GM21526 (cell line): ENCODE measurements around the gene RPS6KA3.
"Not testable (repeated sequence)": the region's sequence is repeated elsewhere in the genome, so short reads cannot be mapped to it uniquely, and the experiment has no call there.

Experiments used
- ATAC-seq: cut with Tn5 transposase; IDR thresholded peaks from one replicate; pipeline ENCODE4 v1.9.1; 2021; ENCODE audit warnings: moderate library complexity; ENCODE audit not compliant: unreplicated experiment, low FRiP score

The RPS6KA3 gene

GRCh38 chrX:20151689-20152088 lies 115.0 kb downstream of the RPS6KA3 start:
- ATAC-seq: no peak

GRCh38 chrX:20149326-20149725 lies 117.4 kb downstream of the RPS6KA3 start:
- ATAC-seq: no peak

GRCh38 chrX:20147561-20147960 lies 119.1 kb downstream of the RPS6KA3 start:
- no peak for ATAC-seq

- ATAC-seq: no peak
These were observed 122.2 kb downstream of the RPS6KA3 start for GRCh38 chrX:20144491-20144890.

- no peak for ATAC-seq
These were observed 123.1 kb downstream of the RPS6KA3 start for GRCh38 chrX:20143561-20143960.

GRCh38 chrX:20143111-20143510 lies 123.6 kb downstream of the RPS6KA3 start:
- ATAC-seq: no peak

- peak; percentile 99 for ATAC-seq
These were observed 125.2 kb downstream of the RPS6KA3 start, which contains the start of gene EIF1AX for GRCh38 chrX:20141281-20142220. EIF1AX (minus strand) TSS chrX:20141838; CDS start chrX:20141640, 198 bp downstream.

GRCh38 chrX:20140420-20140819 lies 126.3 kb downstream of the RPS6KA3 start:
- ATAC-seq: no peak

GRCh38 chrX:20139966-20140365 lies 126.7 kb downstream of the RPS6KA3 start:
- no peak for ATAC-seq

GRCh38 chrX:20135944-20136343 lies 130.8 kb downstream of the RPS6KA3 start:
- ATAC-seq: no peak

- ATAC-seq: no peak
These were observed 134.0 kb downstream of the RPS6KA3 start for GRCh38 chrX:20132666-20133065.

- ATAC-seq: no peak
These were observed 136.4 kb downstream of the RPS6KA3 start for GRCh38 chrX:20130357-20130756.

GRCh38 chrX:20129547-20129946 lies 137.2 kb downstream of the RPS6KA3 start:
- no peak for ATAC-seq

GRCh38 chrX:20128670-20129069 lies 138.0 kb downstream of the RPS6KA3 start:
- no peak for ATAC-seq

- ATAC-seq: peak; percentile 57
These were observed 139.3 kb downstream of the RPS6KA3 start for GRCh38 chrX:20127440-20127839.

GRCh38 chrX:20126833-20127232 lies 139.9 kb downstream of the RPS6KA3 start:
- not testable (repeated sequence) for ATAC-seq

- ATAC-seq: no peak
These were observed 141.7 kb downstream of the RPS6KA3 start for GRCh38 chrX:20124964-20125363.

GRCh38 chrX:20118065-20118824 lies 148.5 kb downstream of the RPS6KA3 start:
- ATAC-seq: no peak

GRCh38 chrX:20116577-20117240 lies 150.0 kb downstream of the RPS6KA3 start, which contains the start of gene MAP7D2:
MAP7D2 (minus strand) TSS chrX:20116907; CDS start chrX:20116879, 28 bp downstream.
- ATAC-seq: no peak

- no peak for ATAC-seq
These were observed 150.6 kb downstream of the RPS6KA3 start for GRCh38 chrX:20116087-20116576.
